ENCODE results near the gene NRARP. TPM values are rescaled to one million over a fixed set of nuclear protein-coding genes. Genes with fewer than 3 reads are reported as not detected.
A peak's percentile ranks its signal among the peaks of the same experiment; 100 is the strongest.

The NRARP gene
- total RNA-seq, 1 experiment from 2014 or later = 22.2 TPM

GRCh38 chr9:137314561-137315560, 12.8 kb upstream of the NRARP start:
- Histone ChIP-seq H3K27me3 (ENCODE audit: insufficient read depth, low read length) (no peaks in the 10 kb centered on the region), H3K4me1 (ENCODE audit: control insufficient read depth in 1 of 2, insufficient read depth in 2 of 2, low read length in 2 of 2) (peaks cover 34 to 56% of the 10 kb centered on the region in 2 experiments), H3K4me2 (ENCODE audit: low read length) (peak overlapping the region; percentile 71), H4K20me1 (ENCODE audit: insufficient read depth) (no peaks in the 10 kb centered on the region), H3K9ac (ENCODE audit: low read length) (peak overlapping the region; percentile 57; the same call in 1 of the 2 replicates), H3K79me2 (ENCODE audit: insufficient read depth, low read length) (no peaks in the 10 kb centered on the region), H3K36me3 (ENCODE audit: control insufficient read depth in 1 of 2, insufficient read depth in 2 of 2, low read length in 2 of 2) (no peaks in the 10 kb centered on the region), H3K27ac (ENCODE audit: low read depth, low read length) (no peak overlapping the region; the same call in 1 of the 2 replicates), H3K4me3 (replicated peaks in 1 of 2; ENCODE audit: low read depth in 1 of 2, low read length in 2 of 2) (no peak overlapping the region), H3K9me3 (ENCODE audit: control insufficient read depth in 1 of 2, insufficient read depth in 1 of 2, low read depth in 1 of 2, low read length in 2 of 2) (no peaks in the 10 kb centered on the region), H3K9me2 (ENCODE audit: insufficient read depth) (no peaks in the 10 kb centered on the region), H2AFZ (ENCODE audit: low read depth, low read length, poor library complexity, severe bottlenecking) (no peak overlapping the region)
- intact Hi-C loops (cut with micrococcal nuclease) = no loop called here
- RAD21 ChIA-PET (ENCODE audit: low non-redundant PET in 1 of 2, low total read pairs in 2 of 2, uncharacterized antibody in 2 of 2, unreplicated experiment in 2 of 2) = interaction anchor here in 1 of 2 experiments (0.5 kb wide), 1 partner anchor 29 kb away, joined by 3 read pairs; no protein-coding TSS in a partner anchor
- CTCF ChIA-PET = interaction anchor here (1.3 to 2.2 kb wide), 2 partner anchors 12 to 13 kb away, joined by 5 to 7 read pairs; partner anchors contain the start of gene NRARP
- POLR2A ChIA-PET = no interaction called here
- ATAC-seq = no peak
- DNase-seq (ENCODE audit: low read depth, low spot score) = no peak
- TF ChIP-seq EZH2 (IDR thresholded peaks at IDR 0.05) (no peak), ZNF274 (IDR thresholded peaks at IDR 0.05; ENCODE audit: low read depth, low read length) (no peak), SP1 (IDR thresholded peaks at IDR 0.05; ENCODE audit: low read depth) (no peak), ATF3 (IDR thresholded peaks at IDR 0.05) (no peak), RAD21 (IDR thresholded peaks at IDR 0.05; ENCODE audit: low read depth) (no peak), JUND (IDR thresholded peaks at IDR 0.05) (no peak), ZFX (IDR thresholded peaks at IDR 0.05) (no peak), POLR2A (IDR thresholded peaks at IDR 0.05; ENCODE audit: borderline replicate concordance, extremely low read depth, insufficient read depth, insufficient read length) (no peak), CTCF (IDR thresholded peaks at IDR 0.05 in 2 of 3, conservative IDR thresholded peaks at IDR 0.05 in 1 of 3; ENCODE audit: borderline replicate concordance in 1 of 3, insufficient read depth in 1 of 3, low read depth in 2 of 3, low read length in 2 of 3) (no peak), YY1 (IDR thresholded peaks at IDR 0.05; ENCODE audit: extremely low read depth, insufficient replicate concordance, low read depth, low read length) (no peak), EGR1 (IDR thresholded peaks at IDR 0.05; ENCODE audit: low read depth) (no peak), SIN3A (IDR thresholded peaks at IDR 0.05; ENCODE audit: low read depth) (no peak), EZH2phosphoT487 (IDR thresholded peaks at IDR 0.05; ENCODE audit: borderline replicate concordance) (no peak), TCF7L2 (IDR thresholded peaks at IDR 0.05; ENCODE audit: borderline replicate concordance, extremely low read depth, insufficient read depth, insufficient read length) (no peak), ELF1 (IDR thresholded peaks at IDR 0.05; ENCODE audit: borderline replicate concordance, low read depth) (no peak), CEBPB (IDR thresholded peaks at IDR 0.05; ENCODE audit: low read depth) (no peak), SRF (IDR thresholded peaks at IDR 0.05; ENCODE audit: low read depth) (no peak), ZBTB33 (IDR thresholded peaks at IDR 0.05; ENCODE audit: extremely low read depth, insufficient replicate concordance, low read length) (no peak)
- TF ChIP-seq, protein P1, sequence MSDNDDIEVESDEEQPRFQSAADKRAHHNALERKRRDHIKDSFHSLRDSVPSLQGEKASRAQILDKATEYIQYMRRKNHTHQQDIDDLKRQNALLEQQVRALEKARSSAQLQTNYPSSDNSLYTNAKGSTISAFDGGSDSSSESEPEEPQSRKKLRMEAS (IDR thresholded peaks at IDR 0.05) = no peak
- no TSS peak for BruUV-seq (replicated peaks)
